ENCODE results near the gene TMEM271.
"Not testable (repeated sequence)": the region's sequence is repeated elsewhere in the genome, so short reads cannot be mapped to it uniquely, and the experiment has no call there.

- not testable (repeated sequence) for TF ChIP-seq CTCF (conservative IDR thresholded peaks at IDR 0.05 in 1 of 2, IDR thresholded peaks at IDR 0.05 in 1 of 2; ENCODE audit: low read depth in 1 of 2, low read length in 2 of 2); EZH2 (IDR thresholded peaks at IDR 0.05; ENCODE audit: low read length, missing control alignments)
Observed at GRCh38 chr4:562458-562857, 13.6 kb downstream of the TMEM271 start.
